Measurements from ENCODE around the gene SRPX2.

DNA sequence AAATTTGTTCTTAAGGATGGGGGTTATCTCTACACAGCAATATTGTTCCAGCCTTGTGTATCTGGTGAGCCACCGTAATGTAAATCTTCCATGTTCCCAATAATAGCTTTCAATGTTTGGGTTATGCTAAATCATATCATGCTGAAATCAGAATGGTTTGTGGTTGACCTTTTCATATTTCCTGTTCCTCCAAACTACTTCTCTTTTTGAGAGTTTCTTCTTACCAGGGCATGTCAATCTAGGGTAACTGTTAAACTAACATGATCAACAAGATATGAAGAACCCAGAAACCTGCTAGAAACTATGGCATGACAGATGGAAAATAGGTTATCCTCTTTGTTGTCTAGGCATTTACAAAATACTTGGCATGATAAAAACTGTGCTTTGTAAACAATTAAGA, 37.2 kb upstream of the SRPX2 start:
- TF ChIP-seq, protein P1, sequence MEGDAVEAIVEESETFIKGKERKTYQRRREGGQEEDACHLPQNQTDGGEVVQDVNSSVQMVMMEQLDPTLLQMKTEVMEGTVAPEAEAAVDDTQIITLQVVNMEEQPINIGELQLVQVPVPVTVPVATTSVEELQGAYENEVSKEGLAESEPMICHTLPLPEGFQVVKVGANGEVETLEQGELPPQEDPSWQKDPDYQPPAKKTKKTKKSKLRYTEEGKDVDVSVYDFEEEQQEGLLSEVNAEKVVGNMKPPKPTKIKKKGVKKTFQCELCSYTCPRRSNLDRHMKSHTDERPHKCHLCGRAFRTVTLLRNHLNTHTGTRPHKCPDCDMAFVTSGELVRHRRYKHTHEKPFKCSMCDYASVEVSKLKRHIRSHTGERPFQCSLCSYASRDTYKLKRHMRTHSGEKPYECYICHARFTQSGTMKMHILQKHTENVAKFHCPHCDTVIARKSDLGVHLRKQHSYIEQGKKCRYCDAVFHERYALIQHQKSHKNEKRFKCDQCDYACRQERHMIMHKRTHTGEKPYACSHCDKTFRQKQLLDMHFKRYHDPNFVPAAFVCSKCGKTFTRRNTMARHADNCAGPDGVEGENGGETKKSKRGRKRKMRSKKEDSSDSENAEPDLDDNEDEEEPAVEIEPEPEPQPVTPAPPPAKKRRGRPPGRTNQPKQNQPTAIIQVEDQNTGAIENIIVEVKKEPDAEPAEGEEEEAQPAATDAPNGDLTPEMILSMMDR (IDR thresholded peaks at IDR 0.05; ENCODE audit: insufficient read depth, low read depth, low read length): no peak
- no peak for TF ChIP-seq EZH2 (IDR thresholded peaks at IDR 0.05; ENCODE audit: insufficient read depth, low read length)
